Measurements from ENCODE around the gene MR1. TPM values are rescaled to one million over a fixed set of nuclear protein-coding genes. Genes with fewer than 3 reads are reported as not detected.
A peak's percentile ranks its signal among the peaks of the same experiment; 100 is the strongest.

The MR1 gene
- total and polyA plus RNA-seq, 5 donors from 2014 or later = 30.5 to 48.7 (median 43.8) TPM

- peaks cover 15% of the 10 kb centered on the region for H3K36me3 ChIP-seq (ENCODE audit: control insufficient read depth, insufficient read depth, low read length)
- Mint-ChIP-seq H3K27ac (peak overlapping the region; percentile 90 to 97 (median 96)), H3K36me3 (peaks cover 31% of the 10 kb centered on the region), H3K4me3 (peak overlapping the region in 2 of 4 donors; percentile 49 to 60), H3K9me3 (peaks cover 0 to 14% (median 4%) of the 10 kb centered on the region in 7 donors), H3K4me1 (peaks cover 5 to 31% (median 22%) of the 10 kb centered on the region in 4 donors), H3K27me3 (no peaks in the 10 kb centered on the region)
- H3K4me3 ChIP-seq (ENCODE audit: low read depth, low read length) = no peak overlapping the region
- ATAC-seq (ENCODE audit: low read depth in 2 of 2) (no peak), DNase-seq (no peak)
- H3K4me1 ChIP-seq (ENCODE audit: control insufficient read depth, insufficient read depth, low read length, poor library complexity, severe bottlenecking) = peaks cover 15% of the 10 kb centered on the region
- peaks cover 0 to 12% of the 10 kb centered on the region in 2 experiments for H3K9me3 ChIP-seq (ENCODE audit: control insufficient read depth in 2 of 2, low read length in 2 of 2)
- H3K27ac ChIP-seq (ENCODE audit: insufficient read depth, low read length, poor library complexity, severe bottlenecking) = no peak overlapping the region
- no peaks in the 10 kb centered on the region for H3K27me3 ChIP-seq (ENCODE audit: control insufficient read depth, insufficient read depth, low read length)
Measured at GRCh38 chr1:181061487-181061886, 27.7 kb downstream of the MR1 start.

GRCh38 chr1:181061891-181062835 is 28.4 kb downstream of the MR1 start:
- peaks cover 26% of the 10 kb centered on the region for H3K36me3 Mint-ChIP-seq

GRCh38 chr1:181062836-181063428 is 29.1 kb downstream of the MR1 start:
- Histone ChIP-seq H3K9me3 (ENCODE audit: control insufficient read depth in 2 of 2, low read length in 2 of 2) (peaks cover 0 to 12% of the 10 kb centered on the region in 2 experiments), H3K27me3 (ENCODE audit: control insufficient read depth, insufficient read depth, low read length) (no peaks in the 10 kb centered on the region), H3K4me3 (ENCODE audit: low read depth, low read length) (peak overlapping the region; percentile 71), H3K27ac (ENCODE audit: insufficient read depth, low read length, poor library complexity, severe bottlenecking) (no peak overlapping the region), H3K36me3 (ENCODE audit: control insufficient read depth, insufficient read depth, low read length) (peaks cover 12% of the 10 kb centered on the region), H3K4me1 (ENCODE audit: control insufficient read depth, insufficient read depth, low read length, poor library complexity, severe bottlenecking) (peaks cover 15% of the 10 kb centered on the region)
- peak in 2 of 3 donors; percentile 10 to 71 for DNase-seq
- Mint-ChIP-seq H3K36me3 (peaks cover 23% of the 10 kb centered on the region), H3K27ac (peak overlapping the region; percentile 90 to 97 (median 96)), H3K4me1 (peaks cover 0 to 31% (median 22%) of the 10 kb centered on the region in 4 donors), H3K27me3 (no peaks in the 10 kb centered on the region), H3K9me3 (peaks cover 0 to 14% (median 4%) of the 10 kb centered on the region in 7 donors), H3K4me3 (peak overlapping the region; percentile 60 to 87 (median 76))
- ATAC-seq (ENCODE audit: low read depth in 2 of 2) = peak; percentile 77 to 86

More at GRCh38 chr1:181061891-181062835, 28.4 kb downstream of the MR1 start:
- ATAC-seq (ENCODE audit: low read depth in 2 of 2) (peak; percentile 54 to 68), DNase-seq (peak in 2 of 3 donors; percentile 10 to 34)
- Histone ChIP-seq H3K4me3 (ENCODE audit: low read depth, low read length) (peak overlapping the region; percentile 71), H3K4me1 (ENCODE audit: control insufficient read depth, insufficient read depth, low read length, poor library complexity, severe bottlenecking) (peaks cover 15% of the 10 kb centered on the region), H3K9me3 (ENCODE audit: control insufficient read depth in 2 of 2, low read length in 2 of 2) (peaks cover 0 to 12% of the 10 kb centered on the region in 2 experiments), H3K27me3 (ENCODE audit: control insufficient read depth, insufficient read depth, low read length) (no peaks in the 10 kb centered on the region), H3K27ac (ENCODE audit: insufficient read depth, low read length, poor library complexity, severe bottlenecking) (no peak overlapping the region), H3K36me3 (ENCODE audit: control insufficient read depth, insufficient read depth, low read length) (peaks cover 12% of the 10 kb centered on the region)
- peak overlapping the region; percentile 90 to 97 (median 96) for H3K27ac Mint-ChIP-seq
- peaks cover 0 to 14% (median 4%) of the 10 kb centered on the region in 7 donors for H3K9me3 Mint-ChIP-seq
- H3K4me3 Mint-ChIP-seq = peak overlapping the region; percentile 60 to 87 (median 76)
- no peaks in the 10 kb centered on the region for H3K27me3 Mint-ChIP-seq
- peaks cover 3 to 31% (median 22%) of the 10 kb centered on the region in 4 donors for H3K4me1 Mint-ChIP-seq

- peaks cover 2% of the 10 kb centered on the region for H3K36me3 ChIP-seq (ENCODE audit: control insufficient read depth, insufficient read depth, low read length)
- Mint-ChIP-seq H3K4me1 (peaks cover 0 to 26% (median 19%) of the 10 kb centered on the region in 4 donors), H3K27me3 (peaks cover 4% of the 10 kb centered on the region), H3K9me3 (peaks cover 0 to 11% (median 2%) of the 10 kb centered on the region in 7 donors), H3K36me3 (peaks cover 12% of the 10 kb centered on the region), H3K4me3 (peak overlapping the region in 2 of 4 donors; percentile 33 to 46), H3K27ac (peak overlapping the region in 2 of 3 donors; percentile 30 to 49)
- no peak overlapping the region for H3K27ac ChIP-seq (ENCODE audit: insufficient read depth, low read length, poor library complexity, severe bottlenecking)
- no peak overlapping the region for H3K4me3 ChIP-seq (ENCODE audit: low read depth, low read length)
- no peak for DNase-seq
- peaks cover 15% of the 10 kb centered on the region for H3K4me1 ChIP-seq (ENCODE audit: control insufficient read depth, insufficient read depth, low read length, poor library complexity, severe bottlenecking)
- peaks cover 0 to 5% of the 10 kb centered on the region in 2 experiments for H3K9me3 ChIP-seq (ENCODE audit: control insufficient read depth in 2 of 2, low read length in 2 of 2)
- ATAC-seq (ENCODE audit: low read depth in 2 of 2) = no peak
- no peaks in the 10 kb centered on the region for H3K27me3 ChIP-seq (ENCODE audit: control insufficient read depth, insufficient read depth, low read length)
Measured at GRCh38 chr1:181064011-181064623, 30.3 kb downstream of the MR1 start.

GRCh38 chr1:181064702-181065101 is 30.9 kb downstream of the MR1 start:
- Histone ChIP-seq H3K9me3 (ENCODE audit: control insufficient read depth in 2 of 2, low read length in 2 of 2) (no peaks in the 10 kb centered on the region), H3K4me3 (ENCODE audit: low read depth, low read length) (no peak overlapping the region), H3K27me3 (ENCODE audit: control insufficient read depth, insufficient read depth, low read length) (no peaks in the 10 kb centered on the region), H3K36me3 (ENCODE audit: control insufficient read depth, insufficient read depth, low read length) (no peaks in the 10 kb centered on the region), H3K27ac (ENCODE audit: insufficient read depth, low read length, poor library complexity, severe bottlenecking) (no peak overlapping the region), H3K4me1 (ENCODE audit: control insufficient read depth, insufficient read depth, low read length, poor library complexity, severe bottlenecking) (peaks cover 15% of the 10 kb centered on the region)
- peaks cover 0 to 26% (median 19%) of the 10 kb centered on the region in 4 donors for H3K4me1 Mint-ChIP-seq
- H3K27ac Mint-ChIP-seq = peak overlapping the region in 1 of 3 donors; percentile 30
- H3K4me3 Mint-ChIP-seq = peak overlapping the region in 1 of 4 donors; percentile 33
- ATAC-seq (ENCODE audit: low read depth in 2 of 2) (no peak), DNase-seq (no peak)
- H3K9me3 Mint-ChIP-seq = peaks cover 0 to 5% (median 0%) of the 10 kb centered on the region in 7 donors
- peaks cover 6% of the 10 kb centered on the region for H3K36me3 Mint-ChIP-seq
- H3K27me3 Mint-ChIP-seq = peaks cover 4% of the 10 kb centered on the region

GRCh38 chr1:181073638-181074037 is 39.9 kb downstream of the MR1 start:
- Histone ChIP-seq H3K27ac (ENCODE audit: insufficient read depth, low read length, poor library complexity, severe bottlenecking) (no peak overlapping the region), H3K36me3 (ENCODE audit: control insufficient read depth, insufficient read depth, low read length) (no peaks in the 10 kb centered on the region), H3K4me3 (ENCODE audit: low read depth, low read length) (no peak overlapping the region), H3K4me1 (ENCODE audit: control insufficient read depth, insufficient read depth, low read length, poor library complexity, severe bottlenecking) (no peaks in the 10 kb centered on the region), H3K27me3 (ENCODE audit: control insufficient read depth, insufficient read depth, low read length) (peaks cover 9% of the 10 kb centered on the region), H3K9me3 (ENCODE audit: control insufficient read depth in 2 of 2, low read length in 2 of 2) (no peaks in the 10 kb centered on the region)
- ATAC-seq (ENCODE audit: low read depth in 2 of 2) = no peak
- H3K27ac Mint-ChIP-seq = no peak overlapping the region
- no peaks in the 10 kb centered on the region for H3K4me1 Mint-ChIP-seq
- H3K36me3 Mint-ChIP-seq = no peaks in the 10 kb centered on the region
- no peak for DNase-seq
- no peak overlapping the region for H3K4me3 Mint-ChIP-seq
- H3K27me3 Mint-ChIP-seq = peaks cover 55% of the 10 kb centered on the region
- peaks cover 0 to 3% (median 0%) of the 10 kb centered on the region in 7 donors for H3K9me3 Mint-ChIP-seq

- DNase-seq = no peak
- Histone ChIP-seq H3K4me3 (ENCODE audit: low read depth, low read length) (no peak overlapping the region), H3K4me1 (ENCODE audit: control insufficient read depth, insufficient read depth, low read length, poor library complexity, severe bottlenecking) (no peaks in the 10 kb centered on the region), H3K27me3 (ENCODE audit: control insufficient read depth, insufficient read depth, low read length) (peaks cover 7% of the 10 kb centered on the region), H3K27ac (ENCODE audit: insufficient read depth, low read length, poor library complexity, severe bottlenecking) (no peak overlapping the region), H3K9me3 (ENCODE audit: control insufficient read depth in 2 of 2, low read length in 2 of 2) (no peaks in the 10 kb centered on the region), H3K36me3 (ENCODE audit: control insufficient read depth, insufficient read depth, low read length) (no peaks in the 10 kb centered on the region)
- Mint-ChIP-seq H3K9me3 (peaks cover 0 to 2% (median 0%) of the 10 kb centered on the region in 7 donors), H3K4me3 (no peak overlapping the region), H3K27ac (no peak overlapping the region), H3K4me1 (no peaks in the 10 kb centered on the region), H3K27me3 (peaks cover 55% of the 10 kb centered on the region), H3K36me3 (no peaks in the 10 kb centered on the region)
- ATAC-seq (ENCODE audit: low read depth in 2 of 2) = no peak
Measured at GRCh38 chr1:181075766-181076350, 42.1 kb downstream of the MR1 start.
